ENCODE results near the gene TMEM121.

DNA sequence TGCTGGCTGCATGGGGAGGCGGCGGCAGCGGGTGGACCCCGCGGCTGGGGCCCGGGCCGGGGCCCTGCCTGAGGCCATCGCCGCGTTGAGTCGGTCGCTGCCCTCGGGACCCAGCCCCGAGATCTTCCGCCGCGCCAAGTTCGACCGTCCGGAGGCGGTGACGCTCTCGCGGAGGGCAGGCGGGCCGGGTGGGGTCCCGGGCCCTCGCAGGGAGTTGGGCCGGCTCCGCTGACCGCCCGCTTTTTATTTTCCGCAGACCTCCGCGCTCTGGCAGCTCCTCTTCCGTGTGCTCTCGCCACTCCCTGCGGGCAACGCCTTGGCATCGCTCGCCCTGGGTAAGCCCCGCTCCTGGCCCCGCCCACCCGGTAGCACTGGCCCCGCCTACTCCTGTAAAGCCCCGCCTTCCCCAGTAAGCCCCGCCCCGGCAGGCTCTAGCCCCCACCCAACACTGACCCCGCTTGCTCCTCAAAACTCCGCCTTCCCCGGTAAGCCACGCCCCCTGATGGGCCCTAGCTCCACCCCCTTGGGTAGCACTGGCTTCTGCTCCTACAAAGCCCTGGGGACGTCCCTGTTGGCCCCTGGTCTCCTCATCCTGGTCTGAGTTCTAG, 34.9 kb upstream of the TMEM121 start:
- TF ChIP-seq, protein P1, sequence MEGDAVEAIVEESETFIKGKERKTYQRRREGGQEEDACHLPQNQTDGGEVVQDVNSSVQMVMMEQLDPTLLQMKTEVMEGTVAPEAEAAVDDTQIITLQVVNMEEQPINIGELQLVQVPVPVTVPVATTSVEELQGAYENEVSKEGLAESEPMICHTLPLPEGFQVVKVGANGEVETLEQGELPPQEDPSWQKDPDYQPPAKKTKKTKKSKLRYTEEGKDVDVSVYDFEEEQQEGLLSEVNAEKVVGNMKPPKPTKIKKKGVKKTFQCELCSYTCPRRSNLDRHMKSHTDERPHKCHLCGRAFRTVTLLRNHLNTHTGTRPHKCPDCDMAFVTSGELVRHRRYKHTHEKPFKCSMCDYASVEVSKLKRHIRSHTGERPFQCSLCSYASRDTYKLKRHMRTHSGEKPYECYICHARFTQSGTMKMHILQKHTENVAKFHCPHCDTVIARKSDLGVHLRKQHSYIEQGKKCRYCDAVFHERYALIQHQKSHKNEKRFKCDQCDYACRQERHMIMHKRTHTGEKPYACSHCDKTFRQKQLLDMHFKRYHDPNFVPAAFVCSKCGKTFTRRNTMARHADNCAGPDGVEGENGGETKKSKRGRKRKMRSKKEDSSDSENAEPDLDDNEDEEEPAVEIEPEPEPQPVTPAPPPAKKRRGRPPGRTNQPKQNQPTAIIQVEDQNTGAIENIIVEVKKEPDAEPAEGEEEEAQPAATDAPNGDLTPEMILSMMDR (IDR thresholded peaks at IDR 0.05) = no peak
- no peak for TF ChIP-seq EZH2 (IDR thresholded peaks at IDR 0.05; ENCODE audit: borderline replicate concordance, insufficient read depth, low read depth, low read length, poor library complexity, severe bottlenecking)
